Upper lobe of left lung (tissue), 4 donors: ENCODE results near the gene PCDHGB6.
"Not testable (repeated sequence)": the region's sequence is repeated elsewhere in the genome, so short reads cannot be mapped to it uniquely, and the experiment has no call there.

Experiments used
- CTCF ChIP-seq, 6 experiments: fragments of 450-650 bp in 4 of 6; fragments of 200-600 bp in 2 of 6; sonication (generic) in 2 of 6; IDR thresholded peaks; one replicate each; pipeline ENCODE4 v1.5.1; 2016 to 2019; ENCODE audit warnings: antibody characterized with exemption in 6 of 6
- POLR2AphosphoS5 ChIP-seq, 2 donors: sonication (generic); formaldehyde crosslinking; IDR thresholded peaks; one replicate each; pipeline ENCODE4 v1.5.1; 2017; ENCODE audit warnings: antibody characterized with exemption in 2 of 2

DNA sequence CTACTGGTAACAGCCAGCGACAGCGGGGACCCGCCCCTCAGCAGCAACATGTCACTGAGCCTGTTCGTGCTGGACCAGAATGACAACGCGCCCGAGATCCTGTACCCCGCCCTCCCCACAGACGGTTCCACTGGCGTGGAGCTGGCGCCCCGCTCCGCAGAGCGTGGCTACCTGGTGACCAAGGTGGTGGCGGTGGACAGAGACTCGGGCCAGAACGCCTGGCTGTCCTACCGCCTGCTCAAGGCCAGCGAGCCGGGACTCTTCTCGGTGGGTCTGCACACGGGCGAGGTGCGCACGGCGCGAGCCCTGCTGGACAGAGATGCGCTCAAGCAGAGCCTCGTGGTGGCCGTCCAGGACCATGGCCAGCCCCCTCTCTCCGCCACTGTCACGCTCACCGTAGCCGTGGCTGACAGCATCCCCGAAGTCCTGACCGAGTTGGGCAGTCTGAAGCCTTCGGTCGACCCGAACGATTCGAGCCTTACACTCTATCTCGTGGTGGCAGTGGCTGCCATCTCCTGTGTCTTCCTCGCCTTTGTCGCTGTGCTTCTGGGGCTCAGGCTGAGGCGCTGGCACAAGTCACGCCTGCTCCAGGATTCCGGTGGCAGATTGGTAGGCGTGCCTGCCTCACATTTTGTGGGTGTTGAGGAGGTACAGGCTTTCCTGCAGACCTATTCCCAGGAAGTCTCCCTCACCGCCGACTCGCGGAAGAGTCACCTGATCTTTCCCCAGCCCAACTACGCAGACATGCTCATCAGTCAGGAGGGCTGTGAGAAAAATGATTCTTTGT, 13.2 kb upstream of the PCDHGB6 start:
- not testable (repeated sequence) for TF ChIP-seq CTCF, POLR2AphosphoS5 (IDR thresholded peaks at IDR 0.05)
